Caki2 (cell line): ENCODE results near the gene PCDHGA11. TPM values are rescaled to one million over a fixed set of nuclear protein-coding genes. Genes with fewer than 3 reads are reported as not detected.
"Not testable (repeated sequence)": the region's sequence is repeated elsewhere in the genome, so short reads cannot be mapped to it uniquely, and the experiment has no call there.

ENCODE experiments used
- DNase-seq: peaks from one replicate; pipeline ENCODE4 v3.0.0-alpha.2; 2015; ENCODE audit warnings: low read depth
- in situ Hi-C: cut with HindIII; loops from 2 replicates; pipeline ENCODE4 v1.10.0; 2016; ENCODE audit warnings: low sequenced_read_pairs, low pct_unique_long_range_greater_than_20kb, mixed read lengths
- total RNA-seq: library from RNA; depleted of rRNA; stranded (reverse); fragments of >200 nt; shearing (Covaris generic); gene quantifications from 2 replicates; pipeline ENCODE4 v1.2.3, GENCODE V29; 2014; ENCODE audit warnings: low replicate concordance; rRNA removed

The PCDHGA11 gene
- total RNA-seq, result not detected in 2 replicates

DNA sequence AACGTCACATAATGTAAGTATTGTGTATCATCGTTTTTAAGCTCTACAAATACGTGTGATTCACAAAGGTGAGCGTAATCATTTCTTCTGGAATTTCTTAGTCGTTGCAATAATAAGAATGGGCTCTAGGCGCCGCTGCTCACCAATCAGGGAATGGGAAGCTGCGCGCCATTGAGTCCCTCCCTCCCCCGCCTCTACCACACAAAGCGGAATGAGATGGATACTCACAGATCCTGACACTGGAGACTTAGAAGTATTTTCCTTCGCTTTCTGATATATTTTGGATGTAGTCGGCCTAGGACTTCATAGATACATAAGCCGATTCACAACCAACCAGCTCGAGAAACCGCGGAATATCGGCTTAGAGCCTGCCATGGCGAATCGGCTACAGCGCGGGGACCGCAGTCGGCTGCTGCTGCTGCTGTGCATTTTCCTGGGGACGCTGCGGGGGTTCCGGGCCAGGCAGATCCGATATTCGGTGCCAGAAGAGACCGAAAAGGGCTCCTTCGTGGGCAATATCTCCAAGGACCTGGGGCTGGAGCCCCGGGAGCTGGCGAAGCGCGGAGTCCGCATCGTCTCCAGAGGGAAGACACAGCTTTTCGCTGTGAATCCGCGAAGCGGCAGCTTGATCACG lies at the start of gene PCDHGA11:
PCDHGA11 (plus strand) TSS at position 197 of the 634 bp plus-strand sequence; CDS start at position 374, 177 bp downstream.
- DNase-seq, result no peak
- in situ Hi-C loops, result no loop called here

- in situ Hi-C loops, result no loop called here
- no peak for DNase-seq
Measured at GRCh38 chr5:141371572-141372475, 49.0 kb upstream of the PCDHGA11 start.

DNA sequence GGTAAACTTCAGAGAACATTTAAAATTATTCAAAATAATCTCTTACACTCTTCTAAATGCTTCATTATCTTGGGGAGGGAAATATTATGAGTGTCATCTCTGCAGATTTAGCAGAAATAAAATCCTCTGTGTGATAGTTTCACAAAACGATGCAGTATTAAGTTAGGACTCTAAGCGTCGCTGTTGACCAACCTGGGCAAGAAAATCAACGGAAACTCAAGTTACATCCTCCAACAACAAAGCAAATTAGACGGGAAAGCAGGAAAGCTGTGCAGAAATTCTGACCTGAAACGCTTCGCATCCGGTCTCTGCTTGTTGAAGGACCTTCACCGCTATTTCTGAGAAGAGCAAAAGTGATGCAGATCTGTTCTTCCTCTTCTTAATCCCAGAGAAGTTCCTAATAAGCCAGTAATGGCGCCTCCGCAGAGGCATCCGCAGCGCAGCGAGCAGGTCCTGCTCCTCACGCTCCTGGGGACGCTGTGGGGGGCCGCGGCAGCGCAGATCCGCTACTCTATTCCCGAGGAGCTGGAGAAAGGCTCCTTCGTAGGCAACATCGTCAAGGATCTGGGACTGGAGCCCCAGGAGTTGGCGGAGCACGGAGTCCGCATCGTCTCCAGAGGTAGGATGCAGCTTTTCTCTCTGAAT lies 47.1 kb upstream of the PCDHGA11 start, which contains the start of gene PCDHGA6:
PCDHGA6 (plus strand) TSS at position 219 of the 645 bp plus-strand sequence; CDS start at position 412, 193 bp downstream.
- in situ Hi-C loops, result no loop called here
- DNase-seq, result no peak

DNA sequence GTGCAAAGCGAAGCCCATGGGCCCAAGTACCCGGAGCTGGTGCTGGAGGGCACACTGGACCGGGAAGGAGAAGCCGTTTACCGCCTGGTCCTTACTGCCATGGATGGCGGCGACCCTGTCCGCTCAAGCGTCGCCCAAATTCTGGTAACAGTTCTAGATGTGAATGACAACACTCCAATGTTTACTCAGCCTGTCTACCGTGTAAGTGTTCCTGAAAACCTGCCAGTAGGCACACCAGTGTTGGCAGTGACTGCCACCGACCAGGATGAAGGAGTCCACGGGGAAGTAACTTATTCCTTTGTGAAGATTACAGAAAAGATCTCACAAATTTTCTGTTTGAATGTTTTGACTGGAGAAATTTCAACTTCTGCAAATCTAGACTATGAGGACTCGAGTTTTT lies 46.2 kb upstream of the PCDHGA11 start:
- DNase-seq, result no peak
- in situ Hi-C loops, result no loop called here

GRCh38 chr5:141375444-141376155 lies 45.3 kb upstream of the PCDHGA11 start:
- in situ Hi-C loops, DNase-seq: not testable (repeated sequence)

- no peak for DNase-seq
- in situ Hi-C loops, result no loop called here
Measured at GRCh38 chr5:141382469-141383294, 38.2 kb upstream of the PCDHGA11 start, which contains the start of gene PCDHGA7. Gene PCDHGA7 (plus strand): TSS chr5:141382742. CDS start chr5:141382900, 158 bp downstream.

DNA sequence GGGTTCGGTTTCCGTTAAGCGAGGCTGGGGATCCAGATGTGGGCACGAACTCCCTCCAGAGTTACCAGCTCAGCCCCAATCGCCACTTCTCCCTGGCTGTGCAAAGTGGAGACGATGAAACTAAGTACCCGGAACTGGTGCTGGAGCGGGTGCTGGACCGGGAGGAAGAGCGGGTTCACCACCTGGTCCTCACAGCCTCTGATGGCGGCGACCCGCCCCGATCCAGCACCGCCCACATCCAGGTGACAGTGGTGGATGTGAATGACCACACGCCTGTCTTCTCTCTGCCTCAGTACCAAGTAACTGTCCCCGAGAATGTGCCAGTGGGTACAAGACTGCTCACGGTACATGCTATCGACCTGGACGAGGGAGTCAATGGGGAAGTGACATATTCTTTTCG lies 37.5 kb upstream of the PCDHGA11 start:
- DNase-seq, result no peak
- in situ Hi-C loops, result no loop called here

GRCh38 chr5:141384471-141385267 lies 36.2 kb upstream of the PCDHGA11 start:
- in situ Hi-C loops, result no loop called here
- no peak for DNase-seq

- DNase-seq, in situ Hi-C loops: not testable (repeated sequence)
Measured at GRCh38 chr5:141387557-141388311, 33.1 kb upstream of the PCDHGA11 start, which contains the start of gene PCDHGB4. Gene PCDHGB4 (plus strand): TSS chr5:141387698. CDS start chr5:141387885, 187 bp downstream.

- in situ Hi-C loops, result no loop called here
- DNase-seq, result no peak
Measured at GRCh38 chr5:141388661-141389060, 32.2 kb upstream of the PCDHGA11 start.

- DNase-seq, result no peak
- in situ Hi-C loops, result no loop called here
Measured at GRCh38 chr5:141389153-141390042, 31.5 kb upstream of the PCDHGA11 start.

DNA sequence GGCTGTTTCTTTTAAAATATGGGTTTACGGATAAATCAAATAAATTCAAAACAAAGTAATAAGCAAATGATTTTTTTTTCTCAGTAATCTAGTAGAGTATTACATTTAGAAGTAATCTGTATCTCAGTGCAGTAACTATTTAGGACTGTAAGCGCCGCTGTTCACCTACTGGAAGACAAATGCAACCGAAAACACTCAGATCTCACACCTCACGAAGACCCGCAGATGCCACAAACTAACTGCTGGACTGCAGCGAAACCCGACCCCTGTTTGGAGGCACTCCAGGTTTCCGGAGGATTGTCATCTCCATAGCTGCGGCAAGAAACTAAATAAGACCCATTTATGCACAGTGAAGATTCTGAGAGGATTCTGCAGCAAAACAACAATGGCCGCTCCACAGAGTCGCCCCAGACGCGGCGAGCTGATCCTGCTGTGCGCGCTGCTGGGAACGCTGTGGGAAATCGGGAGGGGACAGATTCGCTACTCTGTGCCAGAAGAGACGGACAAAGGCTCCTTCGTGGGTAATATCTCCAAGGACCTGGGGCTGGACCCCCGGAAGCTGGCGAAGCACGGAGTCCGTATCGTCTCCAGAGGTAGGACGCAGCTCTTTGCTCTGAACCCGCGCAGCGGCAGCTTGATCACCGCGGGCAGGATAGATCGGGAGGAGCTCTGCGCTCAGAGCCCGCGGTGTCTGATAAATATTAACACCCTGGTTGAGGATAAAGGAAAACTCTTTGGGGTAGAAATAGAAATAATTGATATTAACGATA lies 28.2 kb upstream of the PCDHGA11 start, which contains the start of gene PCDHGA8:
PCDHGA8 (plus strand) TSS at position 205 of the 770 bp plus-strand sequence; CDS start at position 386, 181 bp downstream.
- in situ Hi-C loops, result no loop called here
- peak; percentile 4 for DNase-seq

DNA sequence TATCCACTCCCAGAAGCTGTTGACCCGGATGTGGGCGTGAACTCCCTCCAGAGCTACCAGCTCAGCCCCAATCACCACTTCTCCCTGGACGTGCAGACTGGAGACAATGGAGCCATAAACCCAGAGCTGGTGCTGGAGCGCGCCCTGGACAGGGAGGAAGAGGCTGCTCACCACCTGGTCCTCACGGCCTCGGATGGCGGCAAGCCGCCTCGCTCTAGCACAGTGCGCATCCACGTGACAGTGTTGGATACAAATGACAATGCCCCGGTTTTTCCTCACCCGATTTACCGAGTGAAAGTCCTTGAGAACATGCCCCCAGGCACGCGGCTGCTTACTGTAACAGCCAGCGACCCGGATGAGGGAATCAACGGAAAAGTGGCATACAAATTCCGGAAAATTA lies 27.6 kb upstream of the PCDHGA11 start:
- in situ Hi-C loops, result no loop called here
- DNase-seq, result no peak
